Effector memory CD4-positive, alpha-beta T cell (primary cell): ENCODE results near the gene JAK1.
A peak's percentile ranks its signal among the peaks of the same experiment; 100 is the strongest.

Source experiments
- DNase-seq, 3 donors: peaks; one replicate each; pipeline ENCODE4 v3.0.0-alpha.2; 2020
- H3K27ac ChIP-seq: 2 replicates; pipeline ENCODE4 v1.7.0; 2013; ENCODE audit warnings: mild to moderate bottlenecking, low read length, moderate library complexity; ENCODE audit not compliant: insufficient read depth, poor library complexity, severe bottlenecking
- H3K27me3 ChIP-seq: replicated peaks from 2 replicates; pipeline ENCODE4 v1.7.0; 2013; ENCODE audit warnings: mild to moderate bottlenecking, low read length; ENCODE audit not compliant: insufficient read depth, control insufficient read depth, poor library complexity, severe bottlenecking
- H3K36me3 ChIP-seq: 2 replicates; pipeline ENCODE4 v1.7.0; 2013; ENCODE audit warnings: mild to moderate bottlenecking, low read length, moderate library complexity; ENCODE audit not compliant: control insufficient read depth, insufficient read depth
- H3K4me1 ChIP-seq: 2 replicates; pipeline ENCODE4 v1.7.0; 2013; ENCODE audit warnings: low read length, mild to moderate bottlenecking; ENCODE audit not compliant: control insufficient read depth, insufficient read depth, poor library complexity, severe bottlenecking
- H3K4me3 ChIP-seq: 2 replicates; pipeline ENCODE4 v1.7.0; 2013; ENCODE audit warnings: low read length, low read depth, mild to moderate bottlenecking; ENCODE audit not compliant: insufficient read depth, poor library complexity, severe bottlenecking
- H3K9me3 ChIP-seq: 2 replicates; pipeline ENCODE4 v1.7.0; 2013; ENCODE audit warnings: mild to moderate bottlenecking, low read length, moderate library complexity; ENCODE audit not compliant: control insufficient read depth

Gene JAK1

DNA sequence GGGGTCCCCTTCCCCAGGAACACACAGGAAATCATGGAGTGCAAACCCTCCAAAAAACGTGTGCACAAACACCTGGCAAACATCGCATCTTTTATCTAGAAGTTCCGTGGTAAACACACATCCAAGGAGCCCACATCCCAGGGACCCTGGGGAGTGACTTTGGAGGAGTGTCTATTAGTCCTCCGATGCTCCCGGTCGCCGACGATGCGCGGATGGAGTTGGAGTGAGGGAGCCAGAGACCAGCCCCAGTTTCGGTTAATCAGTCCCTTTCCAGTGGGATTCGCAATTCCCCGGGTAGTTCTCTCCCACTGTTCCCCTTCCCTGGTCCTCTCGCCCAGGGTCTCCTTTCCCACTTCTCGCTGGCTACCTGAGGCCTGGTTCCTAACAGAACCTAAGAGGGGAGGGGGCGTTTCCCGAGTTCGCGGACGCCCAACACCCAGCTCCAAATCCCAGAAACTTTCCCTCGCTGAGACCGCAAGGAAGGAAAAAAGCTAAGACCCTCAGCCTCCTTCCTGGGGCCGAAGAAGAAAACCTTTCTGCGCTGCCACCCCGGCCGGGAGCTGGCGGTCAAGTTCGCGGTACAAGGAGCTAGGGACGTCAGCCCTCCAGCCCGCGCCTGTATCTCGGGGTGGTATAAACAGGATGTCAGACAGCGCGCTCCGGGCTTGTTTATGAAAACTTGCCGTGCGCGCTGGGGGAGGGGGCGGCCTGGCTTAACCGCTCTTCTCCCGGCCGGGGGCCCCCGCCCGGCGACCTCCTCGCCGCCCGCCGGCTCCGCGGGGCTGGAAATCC, 787 bp downstream of the JAK1 start:
- H3K27ac ChIP-seq = peak overlapping the region; percentile 90
- H3K36me3 ChIP-seq = no peaks in the 10 kb centered on the region
- no peaks in the 10 kb centered on the region for H3K9me3 ChIP-seq
- H3K4me3 ChIP-seq = peak overlapping the region; percentile 85
- H3K27me3 ChIP-seq = no peaks in the 10 kb centered on the region
- peaks cover 33% of the 10 kb centered on the region for H3K4me1 ChIP-seq
- peak; percentile 65 to 71 (median 69) for DNase-seq

DNA sequence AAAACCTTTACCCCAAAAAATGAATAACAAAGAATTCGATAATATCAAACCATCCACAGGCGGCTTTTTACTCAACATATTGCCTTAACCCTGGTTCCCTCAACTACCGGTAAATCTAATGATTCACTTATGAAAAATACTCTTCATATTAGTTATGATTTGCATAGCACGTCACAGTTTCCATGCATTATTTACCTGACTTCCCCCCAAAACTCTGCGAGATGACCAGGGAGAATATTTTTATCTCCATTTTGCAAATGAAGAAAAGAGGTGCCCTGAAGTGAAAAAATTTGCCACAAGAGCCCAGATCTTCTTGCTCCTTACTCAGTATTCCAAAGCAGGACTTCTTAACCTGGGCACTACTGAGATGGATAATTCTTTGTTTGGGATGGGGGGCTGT, 2.9 kb downstream of the JAK1 start:
- Histone ChIP-seq H3K27me3 (no peaks in the 10 kb centered on the region), H3K36me3 (no peaks in the 10 kb centered on the region), H3K4me1 (peaks cover 48% of the 10 kb centered on the region), H3K9me3 (no peaks in the 10 kb centered on the region), H3K4me3 (peak overlapping the region; percentile 6), H3K27ac (peak overlapping the region; percentile 38)
- no peak for DNase-seq

DNA sequence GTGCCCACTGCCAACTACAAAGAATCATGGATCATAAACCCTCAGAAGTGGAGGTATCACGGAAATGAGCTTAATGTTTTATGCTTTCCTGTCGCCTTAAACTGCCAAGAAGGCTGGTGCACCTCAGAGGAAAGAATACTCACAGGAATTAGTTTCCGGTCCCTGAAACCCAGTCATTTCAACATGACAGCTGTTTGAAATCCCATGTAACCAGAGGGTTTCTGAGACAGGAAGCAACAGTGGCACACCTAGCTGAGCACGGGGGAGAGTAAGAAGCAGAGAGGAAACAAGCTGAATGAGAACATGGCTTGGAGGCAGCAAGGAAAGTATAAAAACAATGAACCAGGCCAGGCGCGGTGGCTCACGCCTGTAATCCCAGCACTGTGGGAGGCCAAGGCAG, 3.9 kb downstream of the JAK1 start:
- Histone ChIP-seq H3K36me3 (no peaks in the 10 kb centered on the region), H3K4me1 (peaks cover 55% of the 10 kb centered on the region), H3K4me3 (peak overlapping the region; percentile 26), H3K27ac (peak overlapping the region; percentile 52), H3K9me3 (no peaks in the 10 kb centered on the region), H3K27me3 (no peaks in the 10 kb centered on the region)
- no peak for DNase-seq

DNA sequence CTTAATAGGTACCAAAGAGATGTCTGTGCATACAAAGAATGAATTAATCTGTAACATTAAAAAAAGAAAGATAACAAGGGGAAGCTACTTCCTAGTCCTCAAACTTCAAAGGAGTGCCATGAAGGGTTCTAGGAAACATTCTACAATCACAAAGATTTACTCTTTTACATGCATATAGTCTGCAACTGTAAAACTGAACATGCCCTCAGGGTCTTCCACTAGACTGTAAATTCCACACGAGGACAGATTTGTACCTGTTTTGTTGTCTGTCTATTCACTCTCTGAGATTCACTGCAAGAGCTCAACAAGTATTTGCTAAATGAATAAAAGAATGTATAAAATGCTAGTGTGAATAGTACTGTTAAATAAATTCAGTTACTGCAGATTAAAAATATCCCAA, 4.4 kb downstream of the JAK1 start:
- Histone ChIP-seq H3K27ac (peak overlapping the region; percentile 52), H3K9me3 (no peaks in the 10 kb centered on the region), H3K4me3 (no peak overlapping the region), H3K4me1 (peaks cover 55% of the 10 kb centered on the region), H3K27me3 (no peaks in the 10 kb centered on the region), H3K36me3 (no peaks in the 10 kb centered on the region)
- DNase-seq = no peak

DNA sequence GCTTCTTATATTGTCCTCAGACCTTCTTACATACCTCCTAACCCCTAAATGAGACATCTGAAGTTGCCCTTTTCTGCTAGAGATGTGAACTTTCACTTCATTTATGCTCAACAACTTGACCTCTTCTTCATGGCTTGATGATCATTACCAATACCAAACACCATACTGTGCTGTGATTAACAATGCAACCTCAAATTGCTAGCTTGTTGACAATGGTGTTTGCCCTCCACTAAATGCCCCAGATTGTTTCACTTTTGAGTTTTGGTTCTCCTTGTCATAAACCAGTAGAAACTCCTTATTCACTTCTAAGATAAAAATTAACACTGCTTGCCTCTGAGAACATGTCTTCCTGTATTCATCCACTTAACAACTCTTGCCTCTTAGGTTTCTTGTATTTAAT, 5.6 kb downstream of the JAK1 start:
- no peak overlapping the region for H3K27ac ChIP-seq
- H3K4me3 ChIP-seq = no peak overlapping the region
- H3K27me3 ChIP-seq = no peaks in the 10 kb centered on the region
- peaks cover 61% of the 10 kb centered on the region for H3K4me1 ChIP-seq
- DNase-seq = no peak
- H3K36me3 ChIP-seq = no peaks in the 10 kb centered on the region
- no peaks in the 10 kb centered on the region for H3K9me3 ChIP-seq

DNA sequence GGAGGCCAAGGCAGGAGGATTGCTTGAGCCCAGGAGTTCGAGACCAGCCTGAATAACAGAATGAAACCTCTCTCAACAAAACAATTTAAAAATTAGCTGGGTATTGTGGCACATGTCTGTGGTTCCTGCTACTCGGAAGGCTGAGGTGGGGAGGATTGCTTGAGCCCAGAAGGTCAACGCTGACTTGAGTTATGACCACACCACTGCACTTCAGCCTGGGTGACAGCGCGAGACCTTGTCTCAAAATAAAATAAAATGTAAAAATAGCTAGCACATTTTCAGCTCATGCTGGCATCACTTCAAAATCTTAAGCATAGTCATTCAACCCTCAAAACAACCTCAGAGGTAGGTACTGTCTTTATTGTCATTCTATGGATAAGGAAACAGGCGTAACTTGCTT, 6.4 kb downstream of the JAK1 start:
- DNase-seq = no peak
- Histone ChIP-seq H3K4me3 (no peak overlapping the region), H3K4me1 (peaks cover 69% of the 10 kb centered on the region), H3K27ac (no peak overlapping the region), H3K27me3 (no peaks in the 10 kb centered on the region), H3K9me3 (no peaks in the 10 kb centered on the region), H3K36me3 (no peaks in the 10 kb centered on the region)

DNA sequence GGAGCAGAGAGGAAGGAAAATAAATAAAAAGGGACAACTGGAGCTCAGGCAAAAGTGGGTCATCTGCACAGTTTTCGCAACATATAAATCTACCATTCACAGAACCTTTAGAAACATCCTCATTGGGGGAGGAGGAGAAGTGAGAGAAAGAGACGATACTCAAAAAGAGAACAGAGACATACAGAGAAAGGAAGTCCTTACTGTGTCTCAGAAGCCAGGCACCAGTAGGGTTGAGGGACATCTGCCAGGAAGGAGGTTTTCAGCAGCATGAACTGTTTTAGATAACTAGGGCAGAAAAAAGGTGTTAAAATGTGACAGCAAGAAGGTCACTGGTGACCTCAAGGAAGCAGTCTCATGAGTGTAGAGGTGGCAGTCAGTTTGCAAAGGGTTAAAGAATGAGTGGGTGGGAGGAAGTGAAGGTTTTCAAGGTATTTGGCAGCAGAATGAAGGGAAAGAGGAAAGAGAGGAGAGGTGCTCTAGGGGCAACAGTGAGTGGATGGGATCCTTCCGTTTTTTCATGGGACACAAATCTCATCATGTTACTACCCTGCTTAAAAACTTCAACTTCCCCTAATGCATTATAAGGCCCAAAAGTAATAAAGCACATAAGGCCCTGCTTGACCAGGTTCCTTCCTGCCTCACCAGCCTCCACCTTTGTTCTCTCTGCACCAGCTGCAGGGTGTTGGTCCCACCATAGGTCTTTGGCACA, 9.5 kb downstream of the JAK1 start:
- no peak for DNase-seq
- Histone ChIP-seq H3K36me3 (no peaks in the 10 kb centered on the region), H3K27ac (no peak overlapping the region), H3K4me1 (peaks cover 61% of the 10 kb centered on the region), H3K4me3 (peak overlapping the region; percentile 9), H3K27me3 (no peaks in the 10 kb centered on the region), H3K9me3 (no peaks in the 10 kb centered on the region)

DNA sequence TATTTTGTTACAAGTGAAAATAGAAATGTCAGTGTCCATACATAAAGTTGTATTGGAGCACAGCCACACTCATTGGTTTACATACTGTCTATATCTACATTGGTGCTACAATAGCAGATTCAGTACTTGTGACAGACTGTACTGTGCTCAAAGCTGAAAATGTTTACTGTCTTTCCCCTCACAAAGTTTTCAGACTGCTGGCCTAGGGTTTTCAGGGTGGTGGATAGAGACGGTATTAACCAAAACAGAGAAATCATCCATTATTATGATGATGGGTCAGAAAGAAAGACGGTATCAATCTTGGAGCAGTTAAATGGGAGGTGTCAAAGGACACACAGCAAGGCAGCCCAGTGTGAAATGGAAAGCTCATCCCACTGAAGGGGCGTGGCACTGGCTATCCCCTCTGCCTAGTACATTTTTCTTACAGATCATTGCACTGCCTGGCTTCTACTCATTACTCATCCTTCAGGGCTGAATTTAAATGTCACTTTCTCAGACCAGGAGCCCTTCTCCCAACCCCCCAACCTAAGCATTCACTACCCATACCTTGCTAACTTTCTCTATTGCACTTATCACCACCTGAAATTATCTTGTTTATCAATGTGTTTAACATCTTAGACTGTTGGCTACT, 10.2 kb downstream of the JAK1 start:
- Histone ChIP-seq H3K9me3 (no peaks in the 10 kb centered on the region), H3K4me3 (no peak overlapping the region), H3K36me3 (no peaks in the 10 kb centered on the region), H3K27me3 (no peaks in the 10 kb centered on the region), H3K27ac (no peak overlapping the region), H3K4me1 (peaks cover 53% of the 10 kb centered on the region)
- DNase-seq = no peak

DNA sequence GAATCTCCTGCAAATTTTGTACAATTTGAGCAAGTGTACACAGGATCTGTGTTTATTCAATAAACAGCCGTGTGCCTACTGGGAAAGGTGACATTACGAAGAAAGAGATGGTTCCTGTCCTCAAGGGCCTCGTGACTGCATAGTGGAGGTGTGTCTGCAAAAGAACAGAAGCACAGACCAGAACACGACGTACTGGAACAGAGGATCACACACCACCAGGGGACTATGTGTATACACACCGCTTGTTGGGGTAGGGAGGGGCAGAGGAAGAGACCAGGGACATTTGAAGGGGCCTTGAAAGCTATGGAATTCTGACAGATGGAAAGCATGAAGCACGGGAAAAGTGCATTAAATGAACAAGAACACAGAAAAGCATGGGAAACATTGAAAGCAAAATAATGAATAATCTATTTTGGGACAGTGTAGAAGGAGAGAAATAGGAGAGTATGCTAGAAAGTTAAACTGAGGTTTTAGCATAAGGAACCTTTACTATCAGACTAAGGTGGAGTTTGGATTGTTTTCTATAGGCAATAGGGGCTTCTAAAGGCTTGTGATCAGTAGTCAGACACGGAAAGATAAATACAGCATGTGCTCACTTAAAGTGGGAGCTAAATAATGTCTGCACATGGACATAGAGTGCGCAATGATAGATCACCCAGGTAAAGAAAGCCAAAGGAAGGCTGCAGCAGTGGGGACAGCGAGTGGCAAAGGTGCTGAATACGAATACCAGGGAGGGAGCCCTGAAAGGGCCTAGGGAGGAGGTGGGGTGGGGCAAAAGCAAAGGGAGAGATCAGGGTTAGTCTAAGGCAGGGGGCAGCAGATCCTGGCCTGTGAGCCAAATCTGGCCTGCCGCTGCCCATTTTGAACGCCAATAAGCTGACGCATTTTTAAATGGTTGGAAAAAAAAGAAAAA, 11.0 kb downstream of the JAK1 start:
- Histone ChIP-seq H3K27ac (no peak overlapping the region), H3K9me3 (no peaks in the 10 kb centered on the region), H3K36me3 (no peaks in the 10 kb centered on the region), H3K4me1 (peaks cover 45% of the 10 kb centered on the region), H3K4me3 (no peak overlapping the region), H3K27me3 (no peaks in the 10 kb centered on the region)
- DNase-seq = no peak
